IMR-90 (cell line): ENCODE measurements around the gene PDGFA.

Source experiments
- CEBPB ChIP-seq: IDR thresholded peaks from 2 replicates; pipeline ENCODE4 v1.6.1; 2012; ENCODE audit warnings: low read depth, low read length, improper control_type of control experiment
- CHD1 ChIP-seq: IDR thresholded peaks from 2 replicates; pipeline ENCODE4 v1.6.1; 2012; ENCODE audit warnings: low read depth, low read length, improper control_type of control experiment
- CTCF ChIP-seq: conservative IDR thresholded peaks from 2 replicates; pipeline ENCODE4 v1.5.1; 2012; ENCODE audit warnings: mild to moderate bottlenecking, low read depth, low read length, improper control_type of control experiment
- FOS ChIP-seq: fragments of 150-350 bp; IDR thresholded peaks from 2 replicates; pipeline ENCODE4 v1.6.1; 2016; ENCODE audit warnings: low read depth, low read length
- MAZ ChIP-seq: IDR thresholded peaks from 2 replicates; pipeline ENCODE4 v1.6.1; 2012; ENCODE audit warnings: low read depth, mild to moderate bottlenecking, low read length, improper control_type of control experiment, moderate library complexity, borderline replicate concordance
- MXI1 ChIP-seq: IDR thresholded peaks from 2 replicates; pipeline ENCODE4 v1.6.1; 2012; ENCODE audit warnings: low read depth, mild to moderate bottlenecking, low read length, moderate library complexity, borderline replicate concordance
- NFE2L2 ChIP-seq: fragments of 150-350 bp; IDR thresholded peaks from 2 replicates; pipeline ENCODE4 v1.6.1; 2016; ENCODE audit warnings: low read depth, mild to moderate bottlenecking, low read length
- POLR2A ChIP-seq: IDR thresholded peaks from 2 replicates; pipeline ENCODE4 v1.6.1; 2012; ENCODE audit warnings: mild to moderate bottlenecking, low read depth, low read length
- RAD21 ChIP-seq: IDR thresholded peaks from 2 replicates; pipeline ENCODE4 v1.6.1; 2012; ENCODE audit warnings: low read length, improper control_type of control experiment
- RCOR1 ChIP-seq: IDR thresholded peaks from 2 replicates; pipeline ENCODE4 v1.6.1; 2012; ENCODE audit warnings: mild to moderate bottlenecking, low read length, improper control_type of control experiment; ENCODE audit not compliant: insufficient replicate concordance
- RFX5 ChIP-seq: IDR thresholded peaks from 2 replicates; pipeline ENCODE4 v1.8.0; 2012; ENCODE audit warnings: low read depth, mild to moderate bottlenecking, low read length, moderate library complexity
- SMC3 ChIP-seq: fragments of 150-350 bp; IDR thresholded peaks from 2 replicates; pipeline ENCODE4 v1.6.1; 2016; ENCODE audit warnings: low read depth, mild to moderate bottlenecking, antibody characterized with exemption, low read length, moderate library complexity
- USF2 ChIP-seq: fragments of 150-350 bp; IDR thresholded peaks from 2 replicates; pipeline ENCODE4 v1.6.1; 2017; ENCODE audit warnings: mild to moderate bottlenecking, antibody characterized with exemption, low read length, low read depth

GRCh38 chr7:562789-563628, 43.4 kb upstream of the PDGFA start:
- TF ChIP-seq CTCF (no peak), POLR2A (no peak), RAD21 (no peak), FOS (no peak), SMC3 (no peak), MAZ (no peak), RFX5 (no peak), MXI1 (no peak), RCOR1 (no peak), USF2 (no peak), CHD1 (no peak), CEBPB (no peak), NFE2L2 (no peak)
